ENCODE measurements around the gene OR5K4.
"Not testable (repeated sequence)": the region's sequence is repeated elsewhere in the genome, so short reads cannot be mapped to it uniquely, and the experiment has no call there.

OR5K4 gene

DNA sequence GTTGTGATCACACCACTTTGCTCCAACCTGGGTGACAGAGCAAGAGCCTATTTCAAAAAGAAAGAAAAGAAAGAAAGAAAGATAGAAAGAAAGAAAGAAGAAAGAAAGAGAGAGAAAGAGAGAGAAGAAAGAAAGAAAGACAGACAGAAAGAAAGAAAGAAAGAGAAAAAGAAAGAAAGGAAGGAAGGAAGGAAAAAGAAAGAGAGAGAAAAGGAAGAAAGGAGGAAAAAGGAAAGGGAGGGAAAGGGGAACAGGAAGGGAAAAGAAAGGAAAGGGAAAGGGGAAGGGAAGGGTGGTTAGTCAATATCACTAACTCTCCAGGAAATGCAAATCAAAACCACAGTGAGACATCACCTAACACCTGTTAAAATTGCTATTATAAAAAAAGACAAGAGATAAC is 18.2 kb downstream of the OR5K4 start:
- DNase-seq (ENCODE audit: low read depth) = no peak

DNA sequence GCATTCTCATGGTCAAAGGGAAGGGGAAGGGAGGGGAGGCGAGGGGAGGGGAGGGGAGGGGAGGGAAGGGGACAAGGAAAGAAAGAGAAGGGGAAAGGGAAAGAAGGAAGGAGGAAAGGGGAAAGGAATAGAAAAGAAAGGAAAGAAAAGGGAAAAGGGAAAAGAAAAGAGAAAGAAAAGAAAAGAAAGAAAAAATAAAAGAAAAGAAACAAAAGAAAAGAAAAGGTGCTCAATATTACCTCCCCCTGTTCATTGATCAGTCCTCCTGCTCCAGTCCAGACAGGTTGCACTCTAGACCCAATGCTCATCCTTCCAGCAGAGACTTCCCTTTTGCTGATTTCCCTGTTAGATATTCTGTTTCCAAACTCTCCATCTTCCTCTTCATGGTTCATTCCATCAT is 18.8 kb downstream of the OR5K4 start:
- no peak for DNase-seq (ENCODE audit: low read depth)

- no peak for DNase-seq (ENCODE audit: low read depth)
Measured at GRCh38 chr3:98376631-98377030, 23.0 kb downstream of the OR5K4 start.

DNA sequence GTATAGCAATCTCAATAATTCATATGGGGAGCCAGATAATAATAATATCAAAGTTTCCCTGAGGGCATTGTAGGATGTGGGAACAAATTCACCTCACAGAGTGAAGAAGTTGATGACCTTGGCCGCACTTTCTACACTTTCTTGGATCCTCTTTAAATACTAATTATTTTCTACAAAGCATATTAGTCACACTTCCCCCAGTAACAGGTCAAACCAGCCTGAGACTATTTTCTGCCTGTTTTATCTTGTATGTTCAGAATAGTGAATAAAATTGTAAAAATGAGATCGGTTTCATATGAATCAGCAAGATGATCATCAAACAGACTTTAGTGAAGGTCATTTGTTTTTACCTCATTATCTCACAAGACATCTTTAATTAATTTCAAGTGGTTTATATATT is 34.5 kb downstream of the OR5K4 start:
- no peak for DNase-seq (ENCODE audit: low read depth)

DNA sequence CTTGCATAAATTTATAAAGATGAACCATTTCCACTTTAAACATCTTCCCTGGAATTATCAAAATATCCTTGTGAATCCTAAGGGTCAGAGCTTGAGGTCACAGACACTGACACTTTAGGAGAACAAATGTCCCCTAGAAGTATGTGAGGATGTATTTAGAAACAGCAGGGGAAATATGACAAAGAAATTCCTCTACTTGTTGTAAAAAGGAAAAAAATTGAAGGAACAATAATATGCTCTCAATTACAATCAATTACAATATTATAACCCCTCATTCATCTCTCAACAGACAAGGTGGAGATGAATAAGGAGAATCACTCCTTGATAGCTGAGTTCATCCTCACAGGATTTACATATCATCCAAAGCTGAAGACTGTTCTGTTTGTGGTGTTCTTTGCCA is 36.7 kb downstream of the OR5K4 start, which contains the start of gene OR5K3:
Gene OR5K3, plus strand, starts transcription at position 301 of the 400 bp plus-strand sequence. Its CDS starts 0 bp downstream, at position 301.
- DNase-seq (ENCODE audit: low read depth) = no peak

- DNase-seq (ENCODE audit: low read depth) = no peak
Measured at GRCh38 chr3:98395101-98395500, 41.4 kb downstream of the OR5K4 start.

DNA sequence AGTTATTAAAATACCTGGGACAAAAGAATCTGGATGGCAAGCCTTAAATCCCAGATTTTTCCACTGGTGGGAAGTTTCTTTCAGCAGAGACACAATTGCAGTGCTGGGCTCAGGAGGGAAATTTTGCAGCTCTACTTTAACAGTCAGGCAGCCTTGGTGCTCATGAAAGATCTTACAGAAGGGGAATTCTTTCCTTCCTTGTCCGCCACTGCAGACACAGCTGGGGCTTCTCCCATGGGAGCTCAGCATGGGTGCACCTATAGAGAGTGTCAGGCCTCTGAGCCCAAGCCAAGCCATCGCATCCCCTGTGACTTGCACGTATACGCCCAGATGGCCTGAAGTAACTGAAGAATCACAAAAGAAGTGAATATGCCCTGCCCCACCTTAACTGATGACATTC is 42.8 kb downstream of the OR5K4 start:
- not testable (repeated sequence) for DNase-seq (ENCODE audit: low read depth)

DNA sequence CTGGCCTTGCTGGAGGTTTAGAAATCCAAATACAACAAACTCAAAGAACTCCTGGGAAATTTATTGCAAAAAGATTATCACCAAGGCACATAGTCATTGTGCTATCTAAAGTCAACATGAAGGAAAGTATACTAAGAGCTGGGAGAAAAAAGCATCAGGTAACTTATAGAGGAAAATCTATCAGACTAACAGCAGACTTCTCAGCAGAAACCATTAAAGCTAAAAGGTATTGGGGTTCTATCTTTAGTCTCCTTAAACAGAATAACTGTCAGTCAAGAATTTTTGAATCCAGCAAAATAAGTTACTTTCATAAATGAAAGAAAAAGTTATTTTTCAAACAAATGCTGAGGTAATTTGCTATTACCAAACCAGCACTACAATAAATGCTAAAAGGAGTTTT is 44.9 kb downstream of the OR5K4 start:
- DNase-seq (ENCODE audit: low read depth) = no peak

DNA sequence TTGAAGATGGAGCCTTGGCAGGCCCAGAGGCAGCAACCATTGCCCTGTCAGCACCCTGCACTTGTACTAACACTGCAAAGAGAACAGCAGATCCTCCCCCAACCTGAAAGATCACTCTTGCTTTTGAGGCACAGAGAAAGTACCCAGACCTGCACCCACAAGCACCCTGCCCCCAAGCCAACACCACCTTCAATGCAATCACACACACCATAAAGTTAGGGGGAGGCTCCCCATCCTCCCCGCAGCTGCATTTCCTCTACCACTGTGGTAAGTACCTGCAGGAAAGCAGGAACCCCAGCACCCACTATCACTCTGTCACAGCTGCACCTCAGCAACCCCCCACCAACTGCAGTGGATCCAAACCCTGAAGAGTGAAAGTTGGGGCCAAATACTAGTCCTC is 48.9 kb downstream of the OR5K4 start:
- DNase-seq (ENCODE audit: low read depth) = no peak

- DNase-seq (ENCODE audit: low read depth) = no peak
Measured at GRCh38 chr3:98404010-98404409, 50.4 kb downstream of the OR5K4 start.
